Activated naive CD4-positive, alpha-beta T cell treated with anti-CD3 and anti-CD28 coated beads, Interleukin-2, amount 50 U/mL, for 72 hours (primary cell): Measurements from ENCODE around the gene DEPDC4. TPM values are rescaled to one million over a fixed set of nuclear protein-coding genes. Genes with fewer than 3 reads are reported as not detected.
A peak's percentile ranks its signal among the peaks of the same experiment; 100 is the strongest.

Experiments
- ATAC-seq, 2 donors: fragments of 150-1000 bp; cut with Tn5 transposase; 2 replicates each; pipeline ENCODE4 v1.10.0; 2021; ENCODE audit warnings: mild to moderate bottlenecking in 2 of 2, moderate library complexity in 2 of 2
- DNase-seq, 2 donors: peaks; one replicate each; pipeline ENCODE4 v3.0.0; 2021 to 2022; ENCODE audit warnings: low spot score in 2 of 2
- H3K27ac Mint-ChIP-seq, 2 donors: one replicate each; pipeline ENCODE4 v1.8.0; 2022; ENCODE audit warnings: mild to moderate bottlenecking in 2 of 2, mixed read lengths in 2 of 2
- H3K36me3 Mint-ChIP-seq, 2 donors: one replicate each; pipeline ENCODE4 v1.8.0; 2022; ENCODE audit warnings: mixed read lengths in 2 of 2
- H3K9me3 Mint-ChIP-seq, 2 donors: one replicate each; pipeline ENCODE4 v1.8.0; 2022; ENCODE audit warnings: mixed read lengths in 2 of 2
- total RNA-seq, 2 donors: library from RNA; stranded (reverse); gene quantifications; one replicate each; pipeline ENCODE4 v1.2.3, GENCODE V29; 2022

DEPDC4 gene
- total RNA-seq, 2 donors from 2014 or later: 2.4 to 6.7 TPM

- H3K27ac Mint-ChIP-seq: peak within 1 kb of the TSS; percentile 96 to 98
- DNase-seq (peak; percentile 93), ATAC-seq (peak; percentile 90)
- H3K36me3 Mint-ChIP-seq: peaks cover 6 to 13% of the 10 kb centered on the region in 2 donors
- H3K9me3 Mint-ChIP-seq: no peaks in the 10 kb centered on the region
Observed at GRCh38 chr12:100200463-100201181, 66.3 kb downstream of the DEPDC4 start, which contains the start of gene ACTR6. TSS of gene ACTR6 (plus strand) at chr12:100200815. CDS start at chr12:100200852, 37 bp downstream.

DNA sequence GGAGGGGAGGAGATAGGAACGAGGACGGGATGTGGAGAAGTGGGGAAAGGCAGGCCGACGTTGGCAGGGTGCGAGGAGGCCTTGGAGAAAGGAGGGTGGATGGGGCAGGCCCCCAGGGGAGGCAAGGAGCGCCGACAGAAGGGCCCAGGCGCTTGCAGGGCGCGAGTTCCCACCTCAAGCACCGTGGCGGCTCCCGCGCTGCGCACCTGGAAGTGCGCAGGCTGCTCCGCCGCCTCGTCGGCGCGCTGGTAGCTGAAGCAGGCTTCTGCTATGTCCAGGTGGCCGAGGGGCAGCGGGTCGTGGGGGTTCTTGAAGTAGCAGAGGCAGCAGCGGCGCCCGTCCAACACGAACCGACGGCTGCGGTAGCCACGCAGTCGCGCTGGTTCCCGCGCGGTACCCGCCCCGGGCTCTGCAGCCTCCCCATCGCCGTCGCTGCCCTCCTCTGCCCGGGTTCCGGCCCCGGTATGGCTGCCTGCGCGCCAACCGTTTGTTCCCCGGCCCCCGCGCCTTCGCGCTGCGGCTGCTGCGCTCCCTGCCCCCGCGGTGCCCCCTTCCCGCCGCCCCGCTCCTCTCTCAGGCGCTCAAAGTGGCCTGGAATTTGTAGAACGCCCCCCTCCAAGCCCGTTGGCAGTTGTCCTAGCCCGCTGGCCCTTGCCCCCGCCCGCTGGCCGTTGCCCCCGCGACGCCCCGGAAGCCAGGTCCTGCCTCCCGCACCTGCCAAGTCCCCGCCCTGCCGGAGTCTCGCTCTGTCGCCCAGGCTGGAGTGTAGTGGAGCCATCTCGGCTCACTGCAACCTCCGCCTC, 67.3 kb downstream of the DEPDC4 start:
- H3K27ac Mint-ChIP-seq: peak overlapping the region; percentile 96 to 98
- ATAC-seq (peak; percentile 76 to 81), DNase-seq (peak; percentile 75 to 80)
- H3K36me3 Mint-ChIP-seq: peaks cover 12 to 22% of the 10 kb centered on the region in 2 donors
- no peaks in the 10 kb centered on the region for H3K9me3 Mint-ChIP-seq

GRCh38 chr12:100199023-100199346, 67.9 kb downstream of the DEPDC4 start:
- ATAC-seq: no peak
- Mint-ChIP-seq H3K27ac (peak overlapping the region; percentile 94 to 96), H3K9me3 (no peaks in the 10 kb centered on the region), H3K36me3 (peaks cover 16 to 27% of the 10 kb centered on the region in 2 donors)
- DNase-seq: no peak

- ATAC-seq (no peak), DNase-seq (no peak)
- Mint-ChIP-seq H3K27ac (no peak overlapping the region), H3K36me3 (peaks cover 16 to 27% of the 10 kb centered on the region in 2 donors), H3K9me3 (no peaks in the 10 kb centered on the region)
Observed at GRCh38 chr12:100197486-100197885, 69.4 kb downstream of the DEPDC4 start.

- peak overlapping the region in 1 of 2 donors; percentile 60 for H3K27ac Mint-ChIP-seq
- H3K9me3 Mint-ChIP-seq: no peaks in the 10 kb centered on the region
- DNase-seq: no peak
- no peak for ATAC-seq
- H3K36me3 Mint-ChIP-seq: peaks cover 36 to 44% of the 10 kb centered on the region in 2 donors
Observed at GRCh38 chr12:100193085-100193484, 73.8 kb downstream of the DEPDC4 start.

Other genes starting within 250 kb of the DEPDC4 start
- 10 to 100 TPM; 31.6 to 42.1 TPM for gene BLTP3B, start 124.2 kb downstream of the DEPDC4 start, total RNA-seq
- gene ACTR6, start 66.3 kb downstream of the DEPDC4 start, total RNA-seq: 10 to 100 TPM; 28.9 to 39.6 TPM
- 10 to 100 TPM; 22.3 to 28.3 TPM for gene SCYL2, start 98 bp upstream of the DEPDC4 start, total RNA-seq
- not detected for gene SLC17A8, start 90.0 kb upstream of the DEPDC4 start, total RNA-seq
- gene NR1H4, start 206.8 kb upstream of the DEPDC4 start, total RNA-seq: not detected